Transverse colon (tissue), 4 donors: ENCODE results near the gene ZC3H12D. TPM values are rescaled to one million over a fixed set of nuclear protein-coding genes. Genes with fewer than 3 reads are reported as not detected.
"Not testable (repeated sequence)": the region's sequence is repeated elsewhere in the genome, so short reads cannot be mapped to it uniquely, and the experiment has no call there.

Source experiments
- DNase-seq: peaks from one replicate; pipeline ENCODE4 v3.0.0-alpha.2; 2019
- H3K27ac ChIP-seq, 4 donors: fragments of 200-600 bp; sonication (generic); 2 replicates each; pipeline ENCODE4 v1.5.1; 2016 to 2018; ENCODE audit warnings: inconsistent platforms in 4 of 4
- H3K27me3 ChIP-seq: fragments of 200-600 bp; sonication (generic); 2 replicates; pipeline ENCODE4 v1.5.1; 2017; ENCODE audit warnings: inconsistent platforms
- H3K36me3 ChIP-seq, 4 donors: fragments of 200-600 bp; sonication (generic); 2 replicates each; pipeline ENCODE4 v1.5.1; 2017 to 2019; ENCODE audit warnings: inconsistent platforms in 4 of 4
- H3K4me1 ChIP-seq, 4 donors: fragments of 200-600 bp; sonication (generic); 2 replicates each; pipeline ENCODE4 v1.5.1; 2017 to 2020; ENCODE audit warnings: inconsistent platforms in 4 of 4
- H3K4me3 ChIP-seq, 4 donors: fragments of 200-600 bp; sonication (generic); 1 replicate in 1 of 4; 2 replicates in 3 of 4; pipeline versions ENCODE4 v1.5.1 to v1.6.1; 2017 to 2019; ENCODE audit warnings: inconsistent platforms in 4 of 4
- H3K9me3 ChIP-seq, 2 donors: fragments of 200-600 bp; sonication (generic); 2 replicates each; pipeline ENCODE4 v1.5.1; 2017 to 2019; ENCODE audit warnings: inconsistent platforms in 2 of 2
- EP300 ChIP-seq: sonication (generic); formaldehyde crosslinking; IDR thresholded peaks from one replicate; pipeline ENCODE4 v1.6.1; 2017; ENCODE audit warnings: antibody characterized with exemption, low read depth
- POLR2A ChIP-seq: fragments of 450-650 bp; IDR thresholded peaks from one replicate; pipeline ENCODE4 v1.6.1; 2016; ENCODE audit warnings: antibody characterized with exemption, mild to moderate bottlenecking, moderate library complexity
- POLR2AphosphoS5 ChIP-seq, 3 donors: sonication (generic); formaldehyde crosslinking; IDR thresholded peaks; one replicate each; pipeline ENCODE4 v1.6.1; 2016; ENCODE audit warnings: antibody characterized with exemption in 3 of 3
- WGBS, 2 donors: methylation state at CpG; one replicate each; pipeline ENCODE4 v1.1.5; 2018; ENCODE audit warnings: low coverage in 1 of 2; 5-methylcytosine and 5-hydroxymethylcytosine counted together
- in situ Hi-C, 4 donors: fragments of 200-750 bp; cut with MboI; loops; one replicate each; pipeline versions ENCODE4 v1.15.0 to v1.15.1; 2017; ENCODE audit warnings: low sequenced_read_pairs in 3 of 4, low pct_ligation_motif_present in 1 of 4, low pct_unique_long_range_greater_than_20kb in 1 of 4
- intact Hi-C: fragments of 100-400 bp; cut with DNase I; formaldehyde crosslinking; loops from one replicate; pipeline ENCODE4 v1.15.1; 2023; ENCODE audit warnings: low total_unique reads
- total RNA-seq, 4 donors: library from RNA; depleted of rRNA; stranded (reverse); fragments of >200 nt; gene quantifications; one replicate each; pipeline ENCODE4 v1.1.0, GENCODE V29; 2016
- TF ChIP-seq, protein P1 (sequence below), 5 experiments: fragments of 200-600 bp in 3 of 5; fragments of 450-650 bp in 2 of 5; sonication (generic) in 3 of 5; IDR thresholded peaks; 1 replicate in 2 of 5; 2 replicates in 3 of 5; pipeline ENCODE4 v1.5.1; 2016 to 2017; ENCODE audit warnings: antibody characterized with exemption in 5 of 5, inconsistent platforms in 3 of 5, mild to moderate bottlenecking in 2 of 5, moderate library complexity in 1 of 5

ZC3H12D gene
- total RNA-seq, 4 donors from 2014 or later = 1.8 to 24.3 (median 12.1) TPM

DNA sequence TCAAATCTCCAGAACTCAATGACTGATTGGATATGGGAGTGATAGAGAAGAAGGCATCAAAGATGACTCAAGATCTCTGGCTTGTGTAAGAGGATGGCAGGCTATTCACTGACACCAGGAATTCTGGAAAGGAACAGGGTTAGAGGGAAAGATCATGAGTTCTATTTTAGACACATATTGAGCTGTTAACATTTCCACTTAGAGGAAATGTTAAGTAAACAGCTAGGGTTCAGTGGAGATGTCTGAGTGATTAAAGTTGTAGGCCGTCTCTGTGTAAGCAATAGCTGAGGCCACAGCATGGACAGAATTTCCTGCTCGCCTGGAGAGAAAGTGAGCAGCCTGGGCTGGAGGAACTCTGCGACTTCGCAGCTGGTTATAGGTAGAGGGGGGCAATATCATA is 21.0 kb downstream of the ZC3H12D start:
- no peaks in the 10 kb centered on the region for H3K27me3 ChIP-seq
- H3K4me1 ChIP-seq = peaks cover 4 to 21% (median 7%) of the 10 kb centered on the region in 4 donors
- H3K36me3 ChIP-seq = no peaks in the 10 kb centered on the region
- TF ChIP-seq POLR2A = no peak
- TF ChIP-seq, protein P1, sequence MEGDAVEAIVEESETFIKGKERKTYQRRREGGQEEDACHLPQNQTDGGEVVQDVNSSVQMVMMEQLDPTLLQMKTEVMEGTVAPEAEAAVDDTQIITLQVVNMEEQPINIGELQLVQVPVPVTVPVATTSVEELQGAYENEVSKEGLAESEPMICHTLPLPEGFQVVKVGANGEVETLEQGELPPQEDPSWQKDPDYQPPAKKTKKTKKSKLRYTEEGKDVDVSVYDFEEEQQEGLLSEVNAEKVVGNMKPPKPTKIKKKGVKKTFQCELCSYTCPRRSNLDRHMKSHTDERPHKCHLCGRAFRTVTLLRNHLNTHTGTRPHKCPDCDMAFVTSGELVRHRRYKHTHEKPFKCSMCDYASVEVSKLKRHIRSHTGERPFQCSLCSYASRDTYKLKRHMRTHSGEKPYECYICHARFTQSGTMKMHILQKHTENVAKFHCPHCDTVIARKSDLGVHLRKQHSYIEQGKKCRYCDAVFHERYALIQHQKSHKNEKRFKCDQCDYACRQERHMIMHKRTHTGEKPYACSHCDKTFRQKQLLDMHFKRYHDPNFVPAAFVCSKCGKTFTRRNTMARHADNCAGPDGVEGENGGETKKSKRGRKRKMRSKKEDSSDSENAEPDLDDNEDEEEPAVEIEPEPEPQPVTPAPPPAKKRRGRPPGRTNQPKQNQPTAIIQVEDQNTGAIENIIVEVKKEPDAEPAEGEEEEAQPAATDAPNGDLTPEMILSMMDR (IDR thresholded peaks at IDR 0.05) = no peak
- no peak for TF ChIP-seq EP300
- no peak for TF ChIP-seq POLR2AphosphoS5 (IDR thresholded peaks at IDR 0.05)
- peak overlapping the region in 1 of 4 donors; percentile 35 for H3K27ac ChIP-seq
- H3K4me3 ChIP-seq = no peak overlapping the region
- in situ Hi-C loops = no loop called here
- H3K9me3 ChIP-seq = no peaks in the 10 kb centered on the region
- intact Hi-C loops = no loop called here
- DNase-seq = no peak
- 61 to 70% methylated on average over 3 to 4 of the region's 4 CpGs for WGBS, 2 donors

- in situ Hi-C loops, DNase-seq, H3K4me3 ChIP-seq, H3K36me3 ChIP-seq, H3K27ac ChIP-seq, H3K27me3 ChIP-seq, intact Hi-C loops, H3K9me3 ChIP-seq: not testable (repeated sequence)
- 68 to 85% methylated on average over 4 to 7 of the region's 7 CpGs for WGBS, 2 donors
- peaks cover 4 to 14% (median 7%) of the 10 kb centered on the region in 4 donors for H3K4me1 ChIP-seq
Measured at GRCh38 chr6:149462712-149463111, 22.1 kb downstream of the ZC3H12D start.

DNA sequence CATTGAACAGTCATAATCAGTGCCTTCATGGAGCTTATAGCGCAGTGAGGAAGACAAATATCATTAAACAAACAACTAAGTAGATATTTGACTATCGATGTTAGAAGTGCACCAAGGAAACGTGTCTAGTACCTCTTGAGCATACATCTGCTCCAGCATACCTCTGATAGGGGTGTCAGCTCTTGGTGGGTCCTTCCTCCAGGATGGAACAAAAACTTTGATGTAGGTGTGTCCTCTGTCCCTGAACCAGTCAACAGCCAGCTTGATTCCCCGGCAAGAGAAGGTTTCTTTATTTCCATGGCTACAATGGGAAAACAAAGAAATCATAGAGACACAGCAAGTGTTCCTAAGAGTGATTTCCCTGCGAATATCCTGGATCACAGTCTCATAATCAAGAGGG is 23.1 kb downstream of the ZC3H12D start:
- no peak overlapping the region for H3K27ac ChIP-seq
- no peak for TF ChIP-seq POLR2A
- TF ChIP-seq, protein P1 (IDR thresholded peaks at IDR 0.05) = no peak
- no peak for TF ChIP-seq POLR2AphosphoS5 (IDR thresholded peaks at IDR 0.05)
- TF ChIP-seq EP300 = no peak
- in situ Hi-C loops (no loop called here), intact Hi-C loops (no loop called here)
- WGBS, 2 donors = 85 to 100% methylated on average over 1 to 5 of the region's 5 CpGs
- no peak for DNase-seq
- no peaks in the 10 kb centered on the region for H3K27me3 ChIP-seq
- no peak overlapping the region for H3K4me3 ChIP-seq
- H3K36me3 ChIP-seq = no peaks in the 10 kb centered on the region
- no peaks in the 10 kb centered on the region for H3K9me3 ChIP-seq
- H3K4me1 ChIP-seq = peaks cover 4 to 13% (median 7%) of the 10 kb centered on the region in 4 donors

DNA sequence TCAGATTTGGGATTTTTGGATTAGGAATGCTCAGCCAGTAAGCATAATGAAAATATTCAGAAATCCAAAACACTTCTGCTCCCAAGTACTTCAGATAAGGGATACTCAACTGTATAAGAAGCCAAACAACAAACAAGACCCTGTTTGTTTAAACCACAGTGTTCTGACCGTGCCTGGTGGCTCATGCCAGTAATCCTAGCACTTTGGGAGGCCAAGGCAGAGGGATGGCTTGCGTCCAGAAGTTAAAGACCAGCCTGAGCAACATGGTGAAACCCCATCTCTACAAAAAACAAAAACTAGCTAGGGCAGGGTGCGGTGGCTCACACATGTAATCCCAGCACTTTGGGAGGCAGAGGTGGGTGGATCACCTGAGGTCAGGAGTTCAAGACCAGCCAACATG is 24.6 kb downstream of the ZC3H12D start:
- DNase-seq, H3K9me3 ChIP-seq, in situ Hi-C loops, intact Hi-C loops, H3K27me3 ChIP-seq, H3K36me3 ChIP-seq, H3K4me3 ChIP-seq, H3K27ac ChIP-seq: not testable (repeated sequence)
- WGBS, 2 donors = 86 to 92% methylated on average over 2 to 3 of the region's 3 CpGs
- peaks cover 4 to 16% (median 9%) of the 10 kb centered on the region in 4 donors for H3K4me1 ChIP-seq

DNA sequence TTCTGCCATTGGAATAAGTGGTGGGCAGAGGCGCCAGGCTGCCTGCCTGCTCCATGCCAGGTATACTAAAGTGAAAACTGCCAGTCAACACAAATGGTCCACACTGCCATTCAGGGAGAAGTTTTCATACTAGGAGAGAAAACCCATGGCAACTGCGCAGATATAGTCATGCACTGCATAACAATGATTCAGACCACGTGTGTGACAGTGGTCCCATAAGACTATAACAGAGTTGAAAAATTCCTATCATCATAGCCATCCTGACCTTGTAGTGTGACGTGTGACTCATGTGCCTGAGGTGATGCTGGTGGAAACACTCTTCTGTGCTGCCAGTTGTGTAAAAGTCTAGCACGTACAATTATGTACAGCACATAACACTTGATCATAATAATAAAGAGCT is 25.1 kb downstream of the ZC3H12D start:
- in situ Hi-C loops (no loop called here), intact Hi-C loops (no loop called here)
- no peak overlapping the region for H3K4me3 ChIP-seq
- peaks cover 9 to 21% (median 14%) of the 10 kb centered on the region in 4 donors for H3K4me1 ChIP-seq
- no peaks in the 10 kb centered on the region for H3K9me3 ChIP-seq
- 73 to 84% methylated on average over 3 to 5 of the region's 5 CpGs for WGBS, 2 donors
- no peak for DNase-seq
- no peaks in the 10 kb centered on the region for H3K27me3 ChIP-seq
- TF ChIP-seq EP300 = no peak
- no peak for TF ChIP-seq POLR2AphosphoS5 (IDR thresholded peaks at IDR 0.05)
- TF ChIP-seq POLR2A = no peak
- TF ChIP-seq, protein P1 (IDR thresholded peaks at IDR 0.05) = no peak
- H3K36me3 ChIP-seq = no peaks in the 10 kb centered on the region
- H3K27ac ChIP-seq = no peak overlapping the region
